HG03025 (cell line): ENCODE data around the gene KPNA2.
"Not testable (repeated sequence)": the region's sequence is repeated elsewhere in the genome, so short reads cannot be mapped to it uniquely, and the experiment has no call there.

Experiments used
- ATAC-seq: cut with Tn5 transposase; IDR thresholded peaks from one replicate; pipeline ENCODE4 v1.9.1; 2021; ENCODE audit warnings: mild to moderate bottlenecking, moderate library complexity; ENCODE audit not compliant: unreplicated experiment, low FRiP score

The KPNA2 gene

GRCh38 chr17:68054296-68054900, 18.9 kb downstream of the KPNA2 start:
- ATAC-seq = no peak

DNA sequence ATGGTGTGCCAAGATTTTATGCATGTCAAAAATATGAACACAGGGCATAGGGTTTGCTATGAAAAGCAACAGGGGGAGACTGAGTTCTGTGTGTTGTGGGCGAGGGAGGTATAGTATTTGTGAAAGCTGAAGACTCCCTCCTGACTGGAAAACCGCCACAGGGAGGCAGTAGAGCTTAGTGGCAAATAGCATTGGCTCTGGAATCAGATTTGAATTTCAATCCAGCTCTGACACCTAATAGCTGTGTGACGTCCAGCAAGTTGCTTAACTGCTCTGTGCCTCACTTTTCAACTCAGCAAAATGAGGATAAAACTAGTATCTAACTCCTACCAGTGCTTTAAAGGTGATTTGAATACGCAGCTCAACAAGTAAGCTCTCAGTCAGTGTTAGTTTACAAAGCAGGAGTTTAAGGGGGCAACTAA, 22.0 kb downstream of the KPNA2 start:
- ATAC-seq = no peak

- no peak for ATAC-seq
Observed at GRCh38 chr17:68060336-68060735, 24.8 kb downstream of the KPNA2 start.

DNA sequence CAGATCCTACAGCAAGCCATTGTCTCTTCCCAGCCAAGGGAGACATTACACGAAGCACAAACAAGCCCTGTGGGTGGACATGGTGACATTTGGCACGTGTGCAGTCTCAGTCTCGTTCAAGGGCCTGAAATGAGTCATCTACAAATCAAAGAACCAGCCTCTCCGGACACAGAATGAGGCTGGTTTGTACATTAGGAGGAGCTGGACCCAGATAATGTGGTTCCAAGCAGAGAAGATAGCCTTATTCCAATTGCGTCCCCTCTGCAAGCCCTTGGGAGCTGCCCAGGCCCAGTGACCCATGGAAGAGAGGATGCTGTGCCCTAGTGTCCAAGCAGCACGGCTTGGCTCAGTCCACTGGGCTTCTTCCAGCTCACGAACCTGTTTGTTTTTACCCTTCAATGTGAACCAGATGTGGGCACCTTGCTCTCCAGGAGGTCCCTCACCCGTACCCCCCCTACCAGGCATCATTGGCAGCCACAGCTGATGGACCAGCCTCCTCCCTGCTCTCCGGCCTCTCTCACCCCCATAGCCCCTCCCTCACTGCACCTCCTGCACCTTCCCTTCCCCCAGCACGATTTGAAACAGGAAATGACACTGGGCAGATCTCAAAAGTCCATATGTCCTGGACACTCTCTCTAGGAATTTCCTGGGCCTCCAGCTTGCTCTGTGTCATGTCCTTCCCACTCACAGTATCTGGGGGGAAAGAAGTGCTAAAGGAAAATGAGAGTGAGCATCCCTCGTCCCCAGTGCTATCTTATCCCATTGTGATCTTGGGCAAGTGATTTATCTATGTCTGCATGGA, 26.2 kb downstream of the KPNA2 start:
- no peak for ATAC-seq

DNA sequence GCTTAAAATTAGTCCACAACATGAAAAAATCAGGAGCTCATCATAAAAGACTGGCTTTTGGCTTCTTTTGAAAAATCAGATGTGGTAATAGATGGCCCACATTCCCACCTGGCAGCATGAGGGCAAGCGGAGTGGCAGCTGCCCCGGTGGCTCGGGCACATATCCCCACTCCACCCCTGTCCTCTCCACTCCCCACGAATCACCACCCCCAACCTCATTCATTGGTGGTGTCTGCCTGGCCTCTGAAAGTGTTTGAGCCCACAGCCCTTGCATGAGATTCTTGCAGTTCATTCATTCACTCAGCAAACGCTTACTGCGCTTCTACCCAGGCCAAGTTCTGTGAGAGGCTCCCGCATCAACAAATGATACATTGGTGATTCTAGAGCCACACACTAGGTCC, 29.8 kb downstream of the KPNA2 start:
- ATAC-seq = not testable (repeated sequence)

GRCh38 chr17:68068512-68068911, 33.0 kb downstream of the KPNA2 start:
- ATAC-seq = not testable (repeated sequence)

GRCh38 chr17:68070582-68071444, 35.3 kb downstream of the KPNA2 start:
- ATAC-seq = not testable (repeated sequence)

GRCh38 chr17:68074279-68074678, 38.7 kb downstream of the KPNA2 start:
- no peak for ATAC-seq

- not testable (repeated sequence) for ATAC-seq
Observed at GRCh38 chr17:68075953-68076607, 40.5 kb downstream of the KPNA2 start.

- ATAC-seq = not testable (repeated sequence)
Observed at GRCh38 chr17:68077498-68077897, 42.0 kb downstream of the KPNA2 start.

GRCh38 chr17:68080411-68081150, 45.0 kb downstream of the KPNA2 start:
- ATAC-seq = no peak

GRCh38 chr17:68081305-68082265, 46.0 kb downstream of the KPNA2 start:
- not testable (repeated sequence) for ATAC-seq

- no peak for ATAC-seq
Observed at GRCh38 chr17:68085771-68086381, 50.3 kb downstream of the KPNA2 start.

- ATAC-seq = not testable (repeated sequence)
Observed at GRCh38 chr17:68086666-68087065, 51.1 kb downstream of the KPNA2 start.

GRCh38 chr17:68087131-68087623, 51.6 kb downstream of the KPNA2 start:
- not testable (repeated sequence) for ATAC-seq

GRCh38 chr17:68087851-68088250, 52.3 kb downstream of the KPNA2 start:
- no peak for ATAC-seq

DNA sequence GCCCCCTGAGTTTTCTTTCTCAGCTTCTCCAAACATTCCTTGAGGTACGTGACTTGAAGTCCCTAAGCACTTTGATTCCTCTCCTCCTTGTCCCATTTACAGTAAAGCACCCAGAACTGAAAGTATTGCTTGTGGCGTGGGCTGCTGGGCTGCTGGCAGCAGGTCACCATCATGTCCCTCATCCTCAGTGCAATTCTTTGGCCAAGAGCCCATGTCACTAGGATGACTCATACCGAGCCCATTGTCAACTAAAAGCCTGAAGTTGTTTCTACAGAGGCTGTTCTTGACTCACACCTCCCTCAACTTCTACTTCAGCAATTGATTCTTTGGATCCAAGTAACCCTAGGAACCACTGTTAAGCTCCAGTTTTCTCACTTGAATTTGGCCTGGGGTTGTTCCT, 54.3 kb downstream of the KPNA2 start:
- ATAC-seq = no peak

GRCh38 chr17:68094481-68095078, 59.0 kb downstream of the KPNA2 start:
- ATAC-seq = no peak
